NCI-H774 (cell line): ENCODE data around the gene LRP10.

Experiments used
- DNase-seq: peaks from one replicate; lab custom pipeline; 2025; lab: John Stamatoyannopoulos, UW

Gene LRP10

GRCh38 chr14:22865424-22866405 lies 5.8 kb upstream of the LRP10 start:
- no peak for DNase-seq

- no peak for DNase-seq
Observed at GRCh38 chr14:22866874-22867273, 4.7 kb upstream of the LRP10 start.

GRCh38 chr14:22870811-22871223 lies 723 bp upstream of the LRP10 start:
- no peak for DNase-seq

GRCh38 chr14:22872033-22872832 lies 693 bp downstream of the LRP10 start:
- peak; percentile 80 for DNase-seq

- no peak for DNase-seq
Observed at GRCh38 chr14:22872833-22873520, 1.4 kb downstream of the LRP10 start.

- no peak for DNase-seq
Observed at GRCh38 chr14:22875003-22875747, 3.6 kb downstream of the LRP10 start.

- DNase-seq: no peak
Observed at GRCh38 chr14:22875748-22876319, 4.3 kb downstream of the LRP10 start.

GRCh38 chr14:22877000-22877501 lies 5.5 kb downstream of the LRP10 start:
- no peak for DNase-seq

- no peak for DNase-seq
Observed at GRCh38 chr14:22878271-22879246, 7.0 kb downstream of the LRP10 start.

GRCh38 chr14:22882064-22882463 lies 10.5 kb downstream of the LRP10 start:
- DNase-seq: no peak

GRCh38 chr14:22882529-22883172 lies 11.1 kb downstream of the LRP10 start:
- DNase-seq: peak; percentile 70

GRCh38 chr14:22883173-22883976 lies 11.8 kb downstream of the LRP10 start, which contains the start of gene REM2:
REM2 (plus strand) TSS chr14:22883222; CDS start chr14:22883288, 66 bp downstream.
- DNase-seq: no peak

- no peak for DNase-seq
Observed at GRCh38 chr14:22884076-22884737, 12.7 kb downstream of the LRP10 start.

GRCh38 chr14:22884738-22885523 lies 13.4 kb downstream of the LRP10 start:
- DNase-seq: no peak

- no peak for DNase-seq
Observed at GRCh38 chr14:22885975-22886374, 14.4 kb downstream of the LRP10 start.

GRCh38 chr14:22886500-22887259 lies 15.1 kb downstream of the LRP10 start:
- DNase-seq: peak; percentile 73
